ENCODE measurements around the gene MRPS27.
"Not testable (repeated sequence)": the region's sequence is repeated elsewhere in the genome, so short reads cannot be mapped to it uniquely, and the experiment has no call there.

Gene MRPS27

DNA sequence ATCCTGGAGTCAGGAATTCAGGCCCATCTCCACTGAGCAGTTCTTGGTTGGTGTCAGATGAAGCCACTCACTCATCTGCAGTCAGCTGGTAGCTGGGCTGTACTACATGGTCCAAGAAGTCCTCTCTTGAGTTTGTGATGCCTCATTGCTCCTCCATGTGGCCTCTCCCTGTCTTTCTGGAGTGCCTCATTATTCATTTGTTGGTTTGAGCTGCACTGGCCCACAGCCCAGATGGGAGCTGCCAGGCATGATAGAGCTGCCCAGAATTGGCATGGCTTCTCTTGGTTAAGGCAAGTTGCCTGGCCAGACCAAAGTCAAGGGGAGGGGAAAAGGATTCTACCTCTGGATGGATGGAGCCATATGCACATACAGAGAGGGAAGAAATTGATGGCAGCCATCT is 8.1 kb upstream of the MRPS27 start:
- no peaks in the 10 kb centered on the region for H3K9me3 ChIP-seq
- H3K4me1 ChIP-seq (ENCODE audit: control insufficient read depth in 1 of 2, insufficient read depth in 1 of 2, low read depth in 1 of 2, low read length in 1 of 2): no peaks in the 10 kb centered on the region
- peaks cover 7% of the 10 kb centered on the region for H3K36me3 ChIP-seq
- H3K27me3 ChIP-seq: no peaks in the 10 kb centered on the region
- no peak overlapping the region for H3K4me3 ChIP-seq (ENCODE audit: low read depth in 1 of 2, low read length in 1 of 2)
- no peak overlapping the region for H3K27ac ChIP-seq
- TF ChIP-seq CTCF (IDR thresholded peaks at IDR 0.05): no peak

GRCh38 chr5:72326306-72326649 is 6.2 kb upstream of the MRPS27 start:
- peaks cover 7% of the 10 kb centered on the region for H3K36me3 ChIP-seq

GRCh38 chr5:72325566-72326305 is 5.7 kb upstream of the MRPS27 start:
- Histone ChIP-seq H3K27ac (no peak overlapping the region), H3K9me3 (no peaks in the 10 kb centered on the region), H3K27me3 (no peaks in the 10 kb centered on the region), H3K4me1 (ENCODE audit: control insufficient read depth in 1 of 2, insufficient read depth in 1 of 2, low read depth in 1 of 2, low read length in 1 of 2) (peaks cover under 1 to 2% of the 10 kb centered on the region in 2 experiments), H3K4me3 (ENCODE audit: low read depth in 1 of 2, low read length in 1 of 2) (no peak overlapping the region), H3K36me3 (peaks cover 7% of the 10 kb centered on the region)
- TF ChIP-seq CTCF (IDR thresholded peaks at IDR 0.05): no peak

More at GRCh38 chr5:72326306-72326649, 6.2 kb upstream of the MRPS27 start:
- no peaks in the 10 kb centered on the region for H3K9me3 ChIP-seq
- no peak for TF ChIP-seq CTCF (IDR thresholded peaks at IDR 0.05)
- no peak overlapping the region for H3K27ac ChIP-seq
- no peak overlapping the region for H3K4me3 ChIP-seq (ENCODE audit: low read depth in 1 of 2, low read length in 1 of 2)
- H3K4me1 ChIP-seq (ENCODE audit: control insufficient read depth in 1 of 2, insufficient read depth in 1 of 2, low read depth in 1 of 2, low read length in 1 of 2): no peaks in the 10 kb centered on the region
- no peaks in the 10 kb centered on the region for H3K27me3 ChIP-seq

DNA sequence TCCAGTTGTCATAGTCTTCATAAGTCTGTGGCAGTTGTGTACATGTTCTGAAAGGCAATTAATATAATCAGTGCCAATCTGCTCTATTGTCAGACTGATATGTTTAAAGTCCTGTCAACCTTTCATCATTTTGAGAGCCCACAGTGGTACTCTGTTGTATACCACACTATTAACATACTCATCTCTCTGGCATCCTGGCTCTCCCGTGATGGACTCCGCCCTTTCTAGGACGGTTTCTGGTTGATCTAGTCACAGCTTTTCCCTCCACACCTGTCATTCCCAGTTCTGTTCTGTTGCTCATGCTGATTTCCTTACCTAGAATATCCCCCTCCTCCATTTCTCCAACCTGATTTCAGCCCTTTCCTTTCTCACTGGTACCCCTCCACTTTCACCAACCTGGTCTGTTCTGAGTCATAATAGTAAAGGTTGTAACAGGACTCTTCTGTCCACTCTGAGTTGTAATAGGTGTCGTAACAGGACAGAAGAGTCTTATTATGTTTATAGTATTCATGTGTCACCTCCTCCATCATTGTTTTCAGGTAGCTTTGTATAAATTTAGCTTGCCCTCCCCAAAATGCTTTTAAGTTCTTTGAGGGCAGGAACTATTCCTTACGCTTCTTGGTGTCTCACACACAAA is 4.3 kb upstream of the MRPS27 start:
- Histone ChIP-seq H3K9me3 (no peaks in the 10 kb centered on the region), H3K27me3 (no peaks in the 10 kb centered on the region), H3K36me3 (peaks cover 7% of the 10 kb centered on the region), H3K27ac (no peak overlapping the region), H3K4me1 (ENCODE audit: control insufficient read depth in 1 of 2, insufficient read depth in 1 of 2, low read depth in 1 of 2, low read length in 1 of 2) (peaks cover 13 to 14% of the 10 kb centered on the region in 2 experiments), H3K4me3 (ENCODE audit: low read depth in 1 of 2, low read length in 1 of 2) (no peak overlapping the region)
- no peak for TF ChIP-seq CTCF (IDR thresholded peaks at IDR 0.05)

DNA sequence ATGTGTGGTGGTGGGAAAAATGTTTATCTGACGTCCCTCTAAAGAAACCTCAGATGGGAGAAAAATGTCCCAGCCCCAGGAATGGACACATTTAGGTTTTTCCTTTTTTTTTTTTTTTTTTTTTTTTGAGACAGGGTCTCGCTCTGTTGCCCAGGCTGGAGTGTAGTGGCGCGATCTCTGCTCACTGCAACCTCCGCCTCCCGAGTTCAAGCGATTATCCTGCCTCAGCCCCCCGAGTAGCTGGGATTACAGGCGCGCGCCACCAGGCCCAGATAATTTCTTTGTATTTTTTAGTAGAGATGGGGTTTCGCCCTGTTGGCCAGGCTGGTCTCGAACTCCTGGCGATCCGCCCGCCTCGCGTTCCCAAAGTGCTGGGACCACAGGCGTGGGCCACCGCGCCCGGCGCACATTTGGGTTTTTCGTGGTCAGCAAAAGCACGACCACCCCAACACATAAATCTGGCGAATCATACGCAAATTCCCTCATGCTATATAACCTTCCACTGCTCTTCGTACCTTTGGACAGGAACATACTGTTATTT is 535 bp downstream of the MRPS27 start:
- Histone ChIP-seq H3K27ac (peak overlapping the region; percentile 58), H3K4me3 (ENCODE audit: low read depth in 1 of 2, low read length in 1 of 2) (peak overlapping the region; percentile 80 to 92), H3K4me1 (ENCODE audit: control insufficient read depth in 1 of 2, insufficient read depth in 1 of 2, low read depth in 1 of 2, low read length in 1 of 2) (peaks cover 24 to 25% of the 10 kb centered on the region in 2 experiments)
- not testable (repeated sequence) for H3K9me3 ChIP-seq, H3K36me3 ChIP-seq, H3K27me3 ChIP-seq

- no peak overlapping the region for H3K27ac ChIP-seq
These were observed 5.4 kb downstream of the MRPS27 start for GRCh38 chr5:72314571-72315172.

More at GRCh38 chr5:72314571-72315172, 5.4 kb downstream of the MRPS27 start:
- TF ChIP-seq CTCF (IDR thresholded peaks at IDR 0.05): no peak
- peaks cover 14 to 15% of the 10 kb centered on the region in 2 experiments for H3K4me1 ChIP-seq (ENCODE audit: control insufficient read depth in 1 of 2, insufficient read depth in 1 of 2, low read depth in 1 of 2, low read length in 1 of 2)
- peaks cover 6% of the 10 kb centered on the region for H3K36me3 ChIP-seq
- H3K4me3 ChIP-seq (ENCODE audit: low read depth in 1 of 2, low read length in 1 of 2): no peak overlapping the region
- no peaks in the 10 kb centered on the region for H3K27me3 ChIP-seq
- H3K9me3 ChIP-seq: no peaks in the 10 kb centered on the region
